Stimulated activated CD8-positive, alpha-beta memory T cell treated with anti-CD3 and anti-CD28 coated beads, Interleukin-4, amount 100 ng/mL, for 4 hours (primary cell): ENCODE results near the gene EIPR1.

Experiments used
- DNase-seq, 2 donors: peaks; one replicate each; pipeline ENCODE4 v3.0.0-alpha.2; 2020; ENCODE audit warnings: low read depth in 2 of 2, low spot score in 1 of 2

EIPR1 gene

DNA sequence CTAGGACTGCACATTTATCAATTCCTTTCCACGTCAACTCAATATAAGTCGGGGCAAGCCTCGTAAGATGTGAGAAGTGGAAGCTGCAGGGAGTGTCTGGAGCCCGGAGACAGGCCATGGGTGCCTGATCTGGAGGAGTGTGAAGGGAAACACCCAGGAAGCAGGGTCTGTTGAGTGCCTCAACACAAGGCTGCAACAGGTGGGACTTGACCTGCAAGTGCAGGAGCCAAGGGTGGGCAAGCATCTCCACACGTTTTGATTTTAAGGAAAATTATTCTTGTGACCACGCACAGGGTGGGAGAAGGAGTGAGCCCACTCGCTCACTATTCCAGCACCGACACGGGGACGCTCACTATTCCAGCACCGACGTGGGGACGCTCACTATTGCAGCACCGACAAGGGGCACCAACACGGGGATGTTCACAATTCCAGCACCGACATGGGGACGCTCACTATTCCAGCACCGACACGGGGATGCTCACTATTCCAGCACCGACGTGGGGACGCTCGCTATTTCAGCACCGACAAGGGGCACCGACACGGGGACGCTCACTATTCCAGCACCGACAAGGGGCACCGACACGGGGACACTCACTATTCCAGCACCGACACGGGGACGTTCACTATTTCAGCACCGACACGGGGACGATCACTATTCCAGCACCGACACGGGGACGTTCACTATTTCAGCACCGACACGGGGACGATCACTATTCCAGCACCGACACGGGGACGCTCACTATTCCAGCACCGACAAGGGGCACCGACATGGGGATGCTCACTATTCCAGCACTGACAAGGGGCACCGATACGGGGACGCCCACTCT is 197.3 kb downstream of the EIPR1 start:
- no peak for DNase-seq

DNA sequence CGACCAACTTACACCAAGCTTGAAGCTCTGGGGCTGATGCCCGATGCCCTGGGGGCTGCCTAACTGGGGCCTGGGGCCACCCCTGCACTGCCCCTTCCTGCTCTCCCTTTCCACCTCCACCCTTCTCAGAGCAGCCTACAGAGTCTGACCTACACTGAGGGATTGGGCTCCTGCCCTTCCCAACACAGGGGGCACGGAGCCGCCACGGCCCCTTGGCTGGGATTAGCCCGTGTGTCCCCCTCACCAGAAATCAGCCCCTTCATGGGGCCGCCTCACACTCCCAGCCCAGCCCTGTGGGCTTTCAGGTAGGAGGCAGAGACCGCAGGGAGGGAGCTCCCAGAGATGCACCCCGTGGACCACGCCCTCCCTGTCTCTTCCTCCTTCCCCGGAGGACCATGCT is 198.0 kb downstream of the EIPR1 start:
- no peak for DNase-seq

DNA sequence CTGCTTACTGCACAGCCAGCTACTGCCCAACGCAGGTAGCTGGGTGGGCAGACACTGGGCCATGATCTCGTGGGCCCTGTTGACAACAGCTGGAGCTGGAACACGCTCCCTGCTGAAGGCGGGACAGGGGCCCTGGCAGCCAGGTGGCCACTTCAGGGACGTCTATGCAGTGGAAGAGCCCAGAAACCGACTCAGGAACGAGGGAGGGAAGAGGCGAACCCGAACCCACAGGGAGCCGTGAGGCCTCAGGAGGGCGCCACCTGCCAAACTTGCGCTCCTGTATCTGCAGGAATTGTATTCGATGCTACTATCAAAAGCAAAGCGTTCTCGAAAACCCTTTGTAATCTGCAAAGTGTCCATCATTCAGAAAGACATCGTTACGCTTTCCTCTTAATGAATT is 198.4 kb downstream of the EIPR1 start:
- no peak for DNase-seq

DNA sequence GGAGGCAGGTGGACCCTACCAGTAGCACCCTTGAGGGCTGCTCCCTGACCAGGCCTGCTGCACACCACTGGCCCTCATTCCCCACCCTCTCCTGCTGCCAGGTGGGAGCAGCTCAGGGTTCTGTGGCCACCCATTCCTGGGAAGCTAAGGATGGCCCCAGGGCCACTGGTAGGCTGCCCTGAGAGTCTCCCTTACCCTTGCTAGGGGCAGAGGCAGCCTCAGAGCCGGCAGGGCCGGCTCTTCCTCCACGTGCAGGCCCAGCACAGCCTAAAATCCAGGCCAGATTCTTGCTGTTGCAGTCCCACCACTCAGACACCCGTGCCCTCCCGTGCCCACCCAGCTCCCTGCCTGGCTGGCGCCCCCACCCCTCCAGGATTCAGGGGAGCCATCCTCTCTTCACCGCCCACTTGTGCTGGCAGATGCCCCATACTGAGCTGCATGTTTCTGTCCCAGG is 199.0 kb downstream of the EIPR1 start:
- no peak for DNase-seq

DNA sequence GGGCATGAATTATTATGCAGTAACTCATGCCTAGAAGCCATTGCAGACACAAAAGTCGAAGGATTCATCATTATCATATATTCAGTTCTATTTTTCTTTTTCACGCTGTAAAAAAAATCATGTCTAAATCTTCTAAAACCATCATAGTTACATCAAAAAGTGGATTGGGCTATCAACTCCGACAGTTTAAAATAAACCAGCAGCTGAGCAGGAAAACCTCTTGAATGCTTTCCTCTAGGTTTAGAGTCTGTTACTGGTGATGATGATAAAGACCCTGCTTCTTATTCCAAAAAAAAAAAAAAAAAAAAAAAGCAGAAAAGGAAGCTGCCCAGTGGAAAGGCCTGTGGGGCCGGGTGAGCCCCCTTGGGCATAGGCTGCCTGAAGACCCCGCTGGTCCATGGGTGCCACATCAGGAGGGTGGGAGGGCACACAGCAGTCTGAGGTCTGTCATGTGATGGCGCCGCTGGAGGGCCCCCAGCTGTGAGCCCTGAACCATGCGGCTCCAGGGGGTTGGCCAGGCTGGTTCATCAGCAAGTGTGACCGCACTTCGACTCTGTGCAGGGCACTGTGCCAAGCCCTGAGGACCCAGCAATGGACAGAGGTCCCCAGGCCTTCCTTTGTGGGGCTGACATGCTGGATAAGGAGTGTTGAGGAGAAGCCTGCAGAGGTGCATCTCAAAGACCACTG is 199.6 kb downstream of the EIPR1 start:
- DNase-seq, result no peak

DNA sequence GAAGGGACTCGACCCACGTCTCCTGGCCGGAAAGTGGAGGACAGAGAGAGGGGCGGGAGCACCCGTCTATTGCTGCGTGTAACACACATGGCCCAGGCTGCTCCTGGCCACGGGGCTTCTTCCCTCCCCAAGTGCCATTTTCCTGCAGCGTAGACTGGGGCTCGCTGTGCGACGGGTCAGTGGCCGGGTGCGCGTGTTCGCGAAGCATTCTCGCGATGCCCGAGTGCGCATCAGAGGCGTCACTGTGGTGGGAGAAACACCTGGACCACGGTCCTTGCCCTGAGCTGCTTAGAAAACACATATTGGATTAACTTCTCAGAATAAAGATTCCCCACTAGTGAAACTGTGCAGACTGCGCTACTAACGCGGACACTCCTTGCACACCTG is 200.8 kb downstream of the EIPR1 start:
- no peak for DNase-seq

DNA sequence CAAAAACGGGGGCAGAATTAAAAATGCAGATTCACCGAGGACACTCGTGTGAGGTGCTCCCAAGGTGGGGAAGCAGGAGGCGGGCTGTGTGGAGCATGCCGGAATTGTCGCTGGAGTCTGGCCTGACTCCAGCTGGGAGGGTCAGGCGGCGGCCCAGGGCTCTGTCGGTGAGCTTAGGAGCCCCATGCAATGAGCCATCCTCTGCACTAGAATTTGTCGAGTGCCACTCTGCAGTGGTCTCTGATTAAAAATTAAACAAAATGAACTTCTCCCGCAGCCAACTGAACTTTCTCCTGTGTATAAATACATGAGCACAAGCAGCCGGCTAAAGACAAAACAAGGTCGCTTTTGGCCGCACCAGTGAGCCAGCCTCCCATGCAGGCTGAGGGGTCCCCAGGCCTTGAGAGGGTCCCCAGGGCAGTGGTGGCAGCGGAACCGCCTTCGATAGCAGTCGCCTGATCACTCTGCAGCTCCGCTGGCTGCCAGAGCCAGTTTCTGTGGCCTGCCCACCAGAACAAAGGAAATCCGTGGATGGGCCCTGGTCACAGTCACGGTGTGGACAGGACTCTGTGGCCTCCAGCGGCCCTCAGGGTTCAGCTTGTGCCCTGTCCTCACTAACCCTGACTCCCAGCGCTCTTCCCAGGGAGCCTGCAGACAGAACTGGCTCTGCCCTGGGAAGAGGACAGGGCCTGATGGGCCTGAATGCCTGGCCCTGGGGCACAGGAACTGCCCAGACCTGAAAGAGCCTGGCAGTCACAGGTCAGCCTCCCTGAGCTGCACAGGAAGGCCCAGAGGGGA is 201.3 kb downstream of the EIPR1 start:
- DNase-seq, result no peak

DNA sequence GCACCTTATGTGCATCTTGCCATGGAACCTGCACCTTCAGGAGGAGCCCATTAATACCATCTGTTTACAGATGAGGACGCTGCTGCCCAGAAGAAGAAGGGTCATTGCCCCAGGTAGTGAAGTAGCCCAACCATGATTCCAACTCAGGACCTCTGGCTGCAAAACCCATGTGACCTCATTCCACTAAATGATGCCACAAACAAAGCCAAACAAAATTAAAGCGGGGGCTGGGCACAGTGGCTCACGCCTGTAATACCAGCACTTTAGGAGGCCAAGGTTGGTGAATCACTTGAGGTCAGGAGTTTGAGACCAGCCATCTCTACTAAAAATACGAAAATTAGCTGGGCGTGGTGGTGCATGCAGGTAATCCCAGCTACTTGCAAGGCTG is 202.1 kb downstream of the EIPR1 start:
- DNase-seq, result no peak

DNA sequence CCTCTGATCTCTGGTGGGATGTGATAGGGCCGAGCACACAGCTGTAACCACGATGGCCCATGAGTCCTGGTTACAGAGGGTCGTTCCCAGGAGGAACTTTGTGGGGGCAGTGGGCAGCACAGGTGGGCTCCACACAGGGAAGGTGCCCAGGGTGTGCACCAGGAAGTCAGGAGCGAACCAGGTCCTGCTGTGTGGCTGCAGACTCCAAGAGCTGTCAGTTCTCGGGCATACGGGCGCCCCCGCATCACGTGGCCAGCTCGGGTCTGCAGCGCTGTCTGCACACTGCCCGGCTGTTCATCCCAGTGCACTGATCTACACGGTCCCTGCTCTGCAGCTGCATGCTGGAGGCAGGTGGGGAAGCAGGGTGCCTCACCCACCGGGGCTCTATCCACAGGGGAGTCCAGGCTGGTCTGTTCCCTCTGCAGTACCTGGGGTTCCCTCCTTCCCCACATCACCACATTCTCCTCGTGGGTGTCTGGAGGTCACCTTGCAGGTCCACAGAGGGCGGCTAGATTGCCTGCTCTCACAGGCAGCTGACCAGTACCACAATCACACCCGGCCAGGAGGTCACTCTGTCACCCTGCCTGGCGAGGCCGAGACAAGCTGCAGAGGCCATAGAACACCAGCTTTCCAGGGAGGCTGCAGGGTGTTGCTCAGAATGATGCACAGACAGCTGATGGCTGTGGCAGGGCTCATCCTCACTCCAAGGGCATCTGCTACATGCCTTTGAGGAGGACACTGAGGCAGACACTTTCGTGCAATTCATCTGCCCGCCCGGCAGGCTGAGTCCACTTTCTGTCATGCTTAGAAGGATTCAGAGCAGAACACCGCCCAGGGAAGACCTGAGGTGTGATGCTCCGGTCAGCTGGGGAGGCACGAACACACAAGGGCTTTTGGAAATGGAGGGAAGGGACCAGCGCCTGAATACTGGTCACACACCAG is 202.7 kb downstream of the EIPR1 start:
- no peak for DNase-seq

DNA sequence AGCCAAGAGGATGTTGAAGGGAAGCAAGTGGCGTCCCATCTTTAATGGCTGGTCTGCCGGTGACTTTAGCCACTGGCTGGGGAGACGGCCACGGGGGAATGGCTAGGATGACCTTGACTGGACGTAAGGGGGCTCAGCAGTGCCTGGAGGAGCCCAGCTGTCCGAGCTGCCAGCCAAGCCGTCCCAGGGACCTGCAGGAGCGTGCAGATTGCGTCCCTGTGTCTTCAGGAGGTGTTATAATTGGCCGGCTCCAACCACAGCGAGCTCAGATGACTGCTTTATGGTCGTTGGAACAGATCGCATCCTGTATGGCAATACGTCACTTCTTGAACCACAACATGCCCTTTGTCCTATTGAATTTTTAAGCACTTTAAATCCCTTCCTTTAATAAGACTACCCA is 204.6 kb downstream of the EIPR1 start:
- DNase-seq, result no peak

DNA sequence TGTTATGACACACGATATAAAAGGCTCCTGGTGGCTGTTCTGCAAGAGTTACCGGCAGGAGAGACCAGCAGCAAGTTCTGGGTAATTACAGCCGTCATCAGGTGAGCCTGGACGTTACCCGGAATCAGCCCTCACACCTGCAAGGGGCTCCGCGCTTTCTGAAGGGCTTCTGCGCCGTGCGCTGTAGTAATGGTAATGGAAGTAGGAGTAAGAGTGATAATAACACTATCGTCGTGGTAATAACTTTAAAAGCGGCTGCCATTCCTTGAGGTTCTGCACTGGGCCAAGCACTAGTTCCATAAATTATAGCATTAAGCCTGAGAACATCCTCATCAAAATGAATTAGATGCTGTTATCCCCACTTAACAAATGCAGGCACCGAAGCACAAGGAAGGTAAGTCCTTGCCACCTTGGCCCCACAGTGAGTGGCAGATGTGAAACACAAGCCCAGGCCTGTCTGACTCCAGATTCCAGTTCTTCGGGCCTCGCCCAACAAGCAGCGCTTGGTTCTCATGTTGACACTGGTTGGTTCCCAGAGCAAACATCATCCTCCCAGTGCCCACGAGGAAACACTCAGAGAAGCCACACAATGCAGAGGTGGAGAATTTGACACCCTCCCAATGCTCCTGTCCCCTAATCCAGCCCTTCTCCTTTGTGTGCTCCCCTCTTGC is 205.2 kb downstream of the EIPR1 start:
- DNase-seq, result no peak

DNA sequence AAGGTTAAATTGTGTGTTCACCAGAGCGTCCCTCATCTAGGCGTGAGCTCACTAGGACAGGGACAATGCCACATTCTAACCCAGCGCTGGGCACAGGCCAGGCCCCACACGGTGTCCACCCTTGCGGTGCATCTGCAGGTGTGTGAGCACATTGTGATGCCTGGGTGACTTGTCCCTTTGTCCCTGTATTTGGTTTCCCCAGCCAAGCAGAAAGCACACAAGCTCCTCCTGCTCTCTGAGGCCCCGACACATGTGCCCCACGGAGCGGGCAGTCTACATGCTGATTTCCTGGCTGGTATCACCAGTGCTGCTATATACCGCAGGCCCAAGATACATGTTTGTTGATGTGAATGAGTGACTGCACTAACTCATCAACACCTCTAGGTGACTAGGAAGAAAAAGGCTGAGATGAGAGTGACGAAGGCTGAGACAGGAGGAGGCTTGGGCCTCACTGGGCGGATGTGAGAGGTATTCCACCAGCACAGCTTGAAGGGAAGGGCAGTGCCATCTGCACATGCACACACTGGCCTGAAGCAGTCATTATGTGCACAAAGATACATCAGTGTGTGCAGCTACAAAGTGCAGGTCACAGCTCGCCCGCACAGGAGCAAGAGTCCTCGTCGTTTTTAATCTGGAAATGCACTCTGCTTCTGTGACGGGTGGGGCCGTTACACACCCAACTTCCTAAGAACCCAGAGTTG is 205.9 kb downstream of the EIPR1 start:
- DNase-seq, result no peak

DNA sequence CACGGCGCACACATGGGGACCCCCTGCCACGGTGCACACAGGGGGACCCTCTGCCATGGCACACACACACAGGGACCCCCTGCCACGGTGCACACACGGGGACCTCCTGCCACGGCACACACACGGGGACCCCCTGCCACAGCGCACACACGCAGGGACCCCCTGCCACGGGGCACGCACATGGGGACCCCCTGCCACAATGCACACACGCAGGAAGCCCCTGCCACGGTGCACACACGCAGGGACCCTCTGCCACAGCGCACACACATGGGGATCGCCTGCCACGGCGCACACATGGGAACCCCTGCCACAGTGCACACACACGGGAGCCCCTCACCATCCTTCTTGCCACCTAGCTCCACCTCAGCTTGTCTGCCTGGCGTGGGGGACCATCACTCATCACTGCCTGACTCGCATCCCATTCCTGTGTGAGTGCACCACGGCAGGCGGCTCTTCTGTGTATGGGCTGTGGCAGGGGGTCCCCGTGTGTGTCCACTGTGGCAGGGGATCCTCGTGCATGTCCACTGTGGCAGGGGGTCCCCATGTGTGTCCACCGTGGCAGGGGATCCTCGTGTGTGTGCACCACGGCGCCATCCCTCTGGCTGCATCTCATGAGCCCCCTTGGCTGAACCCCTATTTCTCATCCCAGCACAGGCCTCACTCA is 206.7 kb downstream of the EIPR1 start:
- no peak for DNase-seq

DNA sequence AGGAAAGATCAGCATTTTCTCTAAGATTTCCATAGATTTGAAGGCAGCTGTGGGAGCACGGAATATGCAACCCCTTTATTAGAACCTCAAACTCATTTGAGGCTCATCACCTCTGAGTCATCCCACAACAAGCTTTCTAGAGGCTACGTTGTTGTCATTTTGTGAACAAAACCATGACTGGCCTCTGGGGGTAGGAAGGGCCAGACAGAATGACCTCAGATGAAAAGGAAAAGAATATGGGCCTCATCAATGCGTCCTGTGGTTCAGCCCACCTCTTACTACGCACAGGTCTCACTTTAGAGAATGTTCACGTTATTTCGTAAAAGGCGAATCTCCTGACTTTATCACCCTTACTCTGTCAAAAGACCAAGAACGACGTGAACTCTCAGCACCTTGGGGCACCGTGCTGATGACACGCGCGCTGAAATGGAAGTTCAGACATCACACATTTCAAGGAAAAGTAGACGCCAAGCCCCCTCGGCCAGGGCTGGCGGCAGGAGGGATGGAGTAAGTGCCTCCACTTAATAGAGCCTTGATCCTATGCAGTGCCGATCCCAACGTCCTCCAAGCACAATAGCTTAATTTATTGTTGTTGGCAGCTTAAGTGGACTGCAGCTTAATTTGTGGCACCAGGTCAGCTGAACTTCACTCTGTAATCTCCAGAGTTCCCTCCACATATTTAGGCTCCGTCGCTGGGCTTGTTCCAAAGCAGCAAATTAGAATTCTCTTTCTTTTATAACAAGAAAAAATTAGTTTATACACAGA is 208.3 kb downstream of the EIPR1 start:
- no peak for DNase-seq

DNA sequence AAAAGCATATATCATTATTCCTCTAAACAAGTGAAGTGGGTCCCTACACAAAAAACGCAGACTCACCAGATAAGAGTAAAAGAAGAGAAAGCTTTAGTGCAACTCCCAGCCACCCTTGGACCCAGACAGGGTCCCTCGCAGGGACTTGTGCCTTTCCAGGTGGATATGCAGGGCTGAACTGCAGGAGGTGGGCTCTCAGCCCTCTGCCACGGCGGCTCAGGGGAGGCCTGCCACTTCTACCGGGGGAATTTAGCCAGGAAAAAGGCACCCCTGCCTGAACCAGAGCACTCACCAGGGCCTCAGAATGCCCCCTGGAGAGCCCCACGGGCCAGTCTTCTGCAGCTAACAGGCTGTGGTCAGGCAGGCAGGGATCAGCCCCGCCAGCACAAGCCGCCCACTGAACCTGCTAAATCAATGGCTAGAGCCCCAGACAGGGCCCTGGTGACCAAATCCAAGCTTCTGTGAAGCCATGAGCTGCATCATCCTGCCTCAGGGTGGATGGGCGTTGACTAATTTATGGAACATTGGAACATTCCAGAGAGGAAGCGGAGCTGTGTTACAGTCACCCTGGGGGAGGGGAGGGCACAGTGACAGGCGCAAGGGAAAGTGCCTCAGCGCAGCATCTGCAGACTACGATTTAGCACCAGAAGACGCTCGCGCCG is 209.3 kb downstream of the EIPR1 start:
- no peak for DNase-seq

DNA sequence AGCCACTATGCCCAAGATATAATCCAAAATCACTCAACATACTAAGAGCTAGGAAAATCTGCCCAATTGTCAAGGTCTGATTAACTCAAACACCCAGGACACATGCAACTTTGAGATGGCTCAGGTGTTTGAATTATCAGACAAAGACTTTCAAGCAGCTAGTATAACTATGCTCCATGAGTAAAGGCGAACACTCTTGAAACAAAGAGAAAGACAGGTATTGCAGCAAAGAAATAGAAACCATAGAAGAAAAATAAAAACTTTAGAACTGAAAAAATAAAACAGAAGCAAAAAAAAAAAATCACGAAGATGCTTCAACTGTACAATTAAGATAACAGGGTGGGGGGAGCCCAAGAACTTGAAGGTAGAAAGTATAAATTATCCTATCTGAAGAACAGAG is 214.2 kb downstream of the EIPR1 start:
- no peak for DNase-seq

DNA sequence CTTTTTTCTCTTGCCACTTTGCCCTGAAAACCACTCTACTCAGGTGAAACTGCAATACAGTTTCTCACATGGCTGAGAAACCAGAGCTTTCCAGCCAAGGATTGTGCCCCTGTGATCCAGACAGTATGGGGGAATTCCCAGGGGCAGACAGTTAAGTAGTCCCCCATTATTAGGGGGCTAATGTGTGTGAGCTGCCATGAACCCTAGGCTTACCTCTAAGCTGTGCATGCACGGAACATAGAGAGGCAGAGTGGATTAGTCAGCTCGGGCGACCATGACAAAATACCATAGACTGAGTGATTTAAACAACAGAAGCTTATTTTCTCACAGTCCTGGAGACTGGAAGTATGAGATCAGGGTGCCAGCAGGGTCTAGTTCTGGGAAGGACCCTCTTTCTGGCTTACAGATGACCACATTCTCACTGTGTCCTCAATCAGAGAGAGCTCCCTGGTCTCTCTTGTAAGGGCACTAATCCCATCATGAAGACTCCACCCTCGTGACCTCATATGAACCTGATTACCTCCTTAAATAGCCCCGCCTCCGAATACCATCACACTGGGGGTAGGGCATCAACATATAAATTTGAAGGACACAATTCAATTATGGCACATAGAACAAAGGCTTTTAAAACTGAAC is 215.1 kb downstream of the EIPR1 start:
- DNase-seq, result no peak
